GM10847 (cell line): Measurements from ENCODE around the gene CHST6.

ENCODE experiments used
- POLR2A ChIP-seq: IDR thresholded peaks from 2 replicates; pipeline ENCODE4 v1.6.1; 2011; ENCODE audit not compliant: insufficient read length; ENCODE audit errors: extremely low read depth

CHST6 gene

DNA sequence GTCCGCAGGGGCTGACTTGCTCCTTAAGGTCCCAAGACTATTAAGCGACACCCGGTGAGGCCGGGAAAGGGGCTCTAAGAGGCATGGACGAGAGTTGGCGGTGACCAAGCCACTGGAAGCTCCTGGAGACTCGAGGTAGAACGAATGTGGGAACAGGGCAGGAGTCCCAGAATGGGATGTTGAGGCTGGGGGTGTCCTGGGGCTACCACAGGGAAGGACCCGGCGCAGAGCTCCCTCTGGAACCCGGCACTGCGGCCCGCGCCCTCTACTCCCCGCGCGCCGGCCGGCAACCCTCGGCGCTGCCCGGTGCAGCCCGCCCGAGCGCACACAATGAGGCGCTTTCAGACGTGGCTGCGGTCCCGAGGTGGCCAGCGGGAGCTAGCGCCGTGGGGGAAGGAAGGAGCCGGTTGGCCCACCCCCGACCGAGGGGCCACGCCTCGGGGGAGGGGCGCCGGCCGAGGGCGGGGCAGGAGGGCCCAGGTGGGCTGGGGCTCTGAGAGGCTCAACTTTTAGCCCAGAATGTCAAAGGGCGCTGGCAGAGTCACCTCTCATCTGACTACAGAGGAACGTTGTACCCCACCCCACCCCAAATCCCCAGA lies at the start of gene CHST6:
CHST6 (minus strand) TSS at position 366 of the 599 bp plus-strand sequence. CDS start 15,613 bp downstream, outside the sequence.
- TF ChIP-seq POLR2A: no peak

DNA sequence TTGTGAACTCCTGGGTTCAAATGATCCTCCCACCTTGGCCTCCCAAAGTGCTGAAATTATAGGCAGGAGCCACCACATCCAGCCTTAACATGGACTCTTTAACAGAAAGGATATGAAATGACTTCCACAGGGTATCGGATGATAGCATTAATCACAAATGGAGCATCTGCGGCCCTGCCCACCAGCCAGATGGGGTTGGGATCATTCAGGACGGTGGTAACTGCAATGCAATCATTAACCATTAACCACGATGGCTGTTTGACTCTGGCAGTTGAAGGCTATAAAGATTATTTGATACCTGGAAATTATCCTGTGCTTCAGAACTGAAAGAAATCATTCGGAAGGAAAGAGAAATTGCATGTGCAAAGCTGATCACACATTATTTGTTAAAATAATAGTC lies 46.0 kb upstream of the CHST6 start:
- TF ChIP-seq POLR2A: no peak

DNA sequence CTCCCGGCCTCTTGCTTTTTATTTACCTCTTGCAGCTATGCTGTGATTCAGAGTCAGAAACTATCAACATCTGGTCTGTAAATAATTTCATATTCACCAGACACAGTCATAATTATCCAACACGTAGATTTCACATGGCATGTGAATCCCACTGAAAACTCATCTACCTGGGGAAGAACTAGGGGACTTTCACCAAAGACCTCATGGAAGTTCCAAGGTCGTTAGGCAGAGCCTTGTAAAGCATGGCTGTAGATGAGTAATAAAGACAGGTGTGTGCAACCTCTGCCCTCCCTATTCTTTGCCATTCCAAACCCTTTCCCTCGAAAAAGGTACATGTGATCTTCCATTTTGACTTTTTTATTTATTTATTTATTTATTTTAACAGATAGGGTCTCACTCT lies 42.5 kb upstream of the CHST6 start:
- no peak for TF ChIP-seq POLR2A

DNA sequence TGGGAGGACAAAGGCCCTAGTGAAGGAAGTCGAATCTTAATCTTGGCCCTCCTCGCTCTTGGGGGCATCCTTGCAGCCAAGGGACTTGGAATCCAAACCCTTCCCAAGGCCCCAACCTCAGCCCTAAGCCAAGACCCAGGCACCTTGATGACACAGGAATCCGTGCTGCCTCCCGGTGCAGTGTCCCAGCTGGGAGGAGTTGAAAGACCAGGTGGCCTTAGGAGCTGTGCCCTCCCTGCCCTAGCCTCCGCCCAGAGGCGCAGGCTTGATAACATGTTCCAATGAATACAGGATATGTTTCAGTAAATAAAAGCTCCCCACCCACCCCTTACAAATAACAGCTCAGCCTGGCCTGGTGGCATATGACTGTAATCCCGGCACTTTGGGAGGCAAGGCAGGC lies 40.7 kb upstream of the CHST6 start, which contains the start of gene CHST5:
CHST5 (minus strand) TSS at position 208 of the 400 bp plus-strand sequence. CDS start 5,724 bp downstream, outside the sequence.
- TF ChIP-seq POLR2A: no peak

DNA sequence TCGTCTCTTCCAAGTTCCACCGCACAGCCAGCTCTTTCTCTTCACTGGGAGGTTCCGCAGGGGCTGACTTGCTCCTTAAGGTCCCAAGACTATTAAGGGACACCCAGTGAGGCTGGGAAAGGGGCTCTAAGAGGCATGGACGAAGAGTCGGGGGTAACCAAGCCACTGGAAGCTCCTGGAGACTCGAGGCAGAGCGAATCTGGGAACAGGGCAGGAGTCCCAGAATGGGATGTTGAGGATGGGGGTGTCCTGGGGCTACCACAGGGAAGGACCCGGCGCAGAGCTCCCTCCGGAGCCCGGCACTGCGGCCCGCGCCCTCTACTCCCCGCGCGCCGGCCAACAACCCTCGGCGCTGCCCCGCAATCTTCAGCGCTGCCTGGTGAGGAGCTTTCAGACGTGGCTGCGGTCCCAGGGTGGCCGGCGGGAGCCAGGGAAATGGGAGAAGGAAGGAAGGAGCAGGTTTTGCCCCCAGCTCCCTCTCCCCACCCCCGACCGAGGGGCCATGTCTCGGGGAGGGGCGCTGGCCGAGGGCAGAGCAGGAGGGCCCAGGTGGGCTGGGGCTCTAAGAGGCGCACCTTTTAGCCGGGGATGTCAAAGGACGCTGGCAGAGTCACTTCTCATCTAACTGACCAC lies 40.1 kb upstream of the CHST6 start:
- TF ChIP-seq POLR2A: no peak

DNA sequence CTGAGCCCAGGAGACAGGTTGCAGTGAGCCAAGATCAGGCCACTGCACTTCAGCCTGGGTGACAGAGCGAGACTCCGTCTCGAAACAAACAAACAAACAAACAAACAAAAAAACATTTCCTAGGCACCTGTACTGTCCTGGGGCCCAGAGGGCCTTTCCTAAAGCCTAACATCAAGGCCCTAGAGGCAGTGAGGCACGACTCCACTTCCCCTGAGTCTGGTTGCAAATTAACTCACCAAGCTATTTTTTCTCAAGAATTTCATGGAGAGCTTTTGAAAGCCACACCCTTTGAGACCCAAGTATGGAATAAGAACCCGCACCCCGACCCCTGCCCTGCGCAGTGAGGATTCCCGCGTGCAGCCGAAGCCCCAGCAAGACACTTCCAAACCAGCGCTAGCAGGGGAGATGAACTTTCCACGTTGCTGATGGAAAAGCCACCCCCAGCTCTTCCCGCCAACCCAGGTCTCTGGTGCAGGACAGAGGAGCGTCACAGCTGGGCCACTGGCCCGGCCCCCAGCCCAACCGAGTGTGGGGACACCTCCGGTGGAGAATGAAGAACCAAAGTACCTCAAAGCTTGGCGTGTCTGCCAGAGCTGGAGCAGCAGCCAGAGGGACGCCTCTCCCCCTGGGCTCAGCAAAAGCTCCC lies 39.4 kb upstream of the CHST6 start:
- no peak for TF ChIP-seq POLR2A

DNA sequence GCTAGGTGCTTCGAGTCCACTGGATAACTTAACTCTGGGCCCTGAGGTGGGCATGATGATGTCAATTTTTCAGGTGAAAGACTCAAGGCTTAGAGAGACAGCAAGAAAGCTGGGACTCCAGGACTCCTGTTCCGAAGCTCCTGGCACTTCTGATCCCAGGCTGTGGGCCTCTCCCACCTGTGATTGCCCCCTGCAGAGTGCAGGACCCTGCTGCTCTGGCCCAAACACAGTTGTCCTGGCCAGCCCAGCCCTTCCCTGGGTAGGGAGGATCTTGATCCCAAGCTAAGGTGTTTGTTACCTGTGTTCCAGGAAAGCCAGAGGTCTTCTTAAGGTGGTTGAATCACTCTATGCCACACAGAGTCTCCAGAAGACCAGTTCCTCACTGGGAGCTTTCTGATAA lies 37.5 kb upstream of the CHST6 start:
- no peak for TF ChIP-seq POLR2A

DNA sequence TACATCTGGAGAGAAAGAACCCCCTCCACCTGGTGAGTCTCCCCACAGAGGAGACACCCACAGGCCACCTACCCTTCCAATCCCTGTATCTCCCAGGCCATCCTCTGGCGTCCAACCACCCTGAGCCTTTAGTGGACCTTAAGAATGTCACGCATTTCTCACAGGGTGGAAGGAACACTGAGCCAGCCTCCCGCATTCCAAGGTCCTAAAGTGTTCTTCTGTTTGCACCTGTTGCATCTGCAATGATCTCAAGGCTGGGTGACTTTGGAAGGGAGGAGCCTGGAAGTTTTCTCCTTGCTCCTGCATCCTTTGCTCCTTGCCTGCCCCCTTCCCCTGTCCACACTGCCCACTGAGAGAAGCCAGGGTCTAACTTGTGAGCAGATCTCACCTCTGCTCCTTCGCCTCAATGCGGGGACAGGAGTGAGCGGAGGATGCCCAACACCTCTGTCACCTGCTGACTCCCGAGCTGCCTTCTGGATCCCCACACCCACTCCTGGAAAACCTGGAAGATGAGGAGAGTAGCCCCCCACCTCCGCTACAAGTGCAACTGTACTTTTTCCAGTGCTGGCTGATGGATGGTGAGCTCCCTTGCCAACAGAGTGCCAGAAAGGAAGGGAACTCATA lies 37.0 kb upstream of the CHST6 start:
- TF ChIP-seq POLR2A: no peak

DNA sequence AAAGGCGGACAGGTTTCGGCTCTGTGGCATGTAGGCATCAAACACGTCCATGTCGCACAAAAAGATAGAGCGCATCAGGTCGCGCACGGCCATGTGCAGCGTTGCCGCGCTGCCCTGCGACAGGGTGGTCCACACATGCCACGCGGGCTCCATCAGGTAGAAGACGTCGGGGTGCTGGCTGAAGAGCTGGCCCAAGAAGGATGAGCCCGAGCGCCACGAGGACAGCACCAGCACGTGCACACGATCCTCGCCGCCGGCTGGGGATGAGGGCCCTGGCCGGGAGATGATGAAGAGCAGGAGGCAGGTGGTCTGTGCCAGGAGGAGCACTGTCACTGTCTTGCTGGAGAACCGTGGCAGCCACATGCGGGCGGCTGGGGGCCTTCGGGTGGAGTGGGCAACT lies 34.7 kb upstream of the CHST6 start:
- TF ChIP-seq POLR2A: no peak

DNA sequence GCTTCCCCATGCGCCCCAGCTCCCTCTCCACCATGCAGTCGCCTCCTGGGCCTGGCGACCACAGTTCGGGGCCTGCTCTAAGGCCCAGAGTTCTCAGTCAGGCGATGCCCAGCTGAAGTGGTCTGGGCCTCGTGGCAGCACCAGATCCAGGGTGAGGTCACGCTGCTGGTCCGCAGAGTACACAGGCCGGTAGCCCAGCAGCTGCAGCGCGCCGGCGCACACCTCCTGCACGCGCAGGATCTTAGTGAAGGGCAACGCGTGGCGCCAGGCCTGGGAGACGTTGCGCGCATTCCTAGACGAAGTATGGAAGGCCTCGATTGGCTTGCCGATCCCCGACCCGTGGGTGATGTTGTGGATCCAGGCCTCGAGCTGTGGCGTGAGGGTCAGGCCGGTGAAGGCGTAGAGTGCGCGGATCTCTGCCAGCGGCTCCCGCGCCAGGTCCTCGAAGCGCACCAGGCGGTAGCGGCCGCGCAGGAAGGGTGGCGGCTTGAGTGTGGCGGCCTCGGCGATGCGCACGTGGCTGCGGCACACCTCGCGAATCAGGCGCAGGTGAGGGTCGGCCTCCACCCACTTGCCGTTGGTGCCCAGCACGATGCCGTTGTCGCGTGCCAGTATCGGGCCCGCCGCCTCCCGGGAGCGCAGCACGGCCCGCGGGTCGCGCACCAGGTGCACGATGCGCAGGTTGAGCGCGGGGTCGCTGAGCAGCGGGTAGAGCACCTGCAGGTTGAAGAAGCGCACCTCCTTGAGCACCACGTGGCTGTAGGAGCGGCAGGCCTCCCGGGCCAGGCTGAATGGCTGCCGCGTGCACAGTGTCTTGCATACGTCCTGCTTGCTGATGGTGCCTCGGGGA lies 34.0 kb upstream of the CHST6 start:
- no peak for TF ChIP-seq POLR2A

DNA sequence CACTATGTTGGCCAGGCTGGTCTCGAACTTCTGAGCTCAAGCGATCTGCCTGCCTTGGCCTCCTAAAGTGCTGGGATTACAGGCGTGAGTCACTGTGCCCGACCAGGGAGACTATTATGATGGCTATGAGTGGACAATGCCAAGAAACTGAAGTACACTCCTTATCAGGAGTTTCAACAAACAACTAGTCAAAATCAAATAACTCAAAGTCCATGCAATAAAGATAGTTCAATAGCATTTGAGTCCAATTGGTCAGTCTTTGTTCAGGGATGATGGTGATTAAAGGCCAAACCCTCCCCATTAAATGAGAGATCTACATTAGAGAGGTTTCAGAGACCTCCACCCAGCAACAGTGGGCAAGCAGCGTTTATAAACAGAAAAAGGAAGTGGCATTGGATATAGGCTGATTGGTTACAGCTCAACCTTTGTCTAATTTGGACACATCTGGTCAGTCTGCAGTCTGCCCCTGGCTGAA lies 32.6 kb upstream of the CHST6 start:
- TF ChIP-seq POLR2A: no peak

DNA sequence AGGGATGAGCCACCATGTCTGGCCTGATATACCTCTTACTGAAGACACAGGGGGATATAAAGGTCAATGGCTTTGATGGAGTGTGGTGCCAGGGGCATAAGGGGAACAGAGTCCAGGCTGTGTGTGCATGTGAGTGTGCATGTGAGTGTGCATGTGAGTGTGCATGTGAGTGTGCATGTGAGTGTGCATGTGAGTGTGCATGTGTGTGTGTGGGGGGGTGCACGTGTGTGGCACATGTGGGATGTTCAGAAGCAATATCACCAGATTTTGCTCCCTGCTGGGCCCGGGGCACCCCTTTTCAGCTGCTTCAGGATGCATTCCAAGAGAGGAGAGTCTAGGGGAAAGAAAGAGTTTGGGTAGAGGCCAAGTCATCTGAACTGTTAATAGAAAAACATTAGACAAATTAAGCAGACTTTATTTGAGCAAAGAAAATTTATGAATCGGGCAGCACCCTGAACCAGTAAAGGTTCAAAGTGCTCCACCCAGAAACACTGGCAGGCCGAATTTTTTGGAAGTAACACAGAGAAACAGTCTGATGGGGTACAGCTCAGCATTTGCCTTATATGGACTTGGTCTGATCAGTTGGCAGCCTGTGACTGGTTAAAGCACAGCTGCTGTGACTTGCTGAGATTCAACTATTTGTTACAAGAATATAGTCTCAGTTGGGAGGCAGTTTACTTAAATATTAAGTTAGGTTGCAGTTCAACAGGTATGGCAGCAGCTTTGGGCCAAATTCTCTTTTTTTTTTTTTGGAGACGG lies 31.0 kb upstream of the CHST6 start:
- no peak for TF ChIP-seq POLR2A

DNA sequence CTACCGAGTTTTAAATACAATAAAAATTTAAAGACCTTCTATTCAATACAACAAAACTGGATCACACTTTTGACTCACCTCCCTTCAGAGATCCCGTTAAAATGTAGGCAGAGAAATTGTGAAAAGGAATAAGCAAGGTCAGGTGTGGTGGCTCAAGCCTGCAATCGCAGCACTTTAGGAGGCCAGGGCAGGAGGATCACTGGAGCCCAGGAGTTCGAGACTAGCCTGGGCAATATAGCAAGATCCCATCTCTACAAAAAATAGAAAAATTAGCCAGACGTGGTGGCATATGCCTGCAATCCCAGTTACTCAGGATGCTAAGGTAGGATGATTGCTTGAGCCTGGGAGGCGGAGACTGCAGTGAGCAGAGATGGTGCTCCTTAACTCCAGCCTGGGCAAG lies 23.9 kb upstream of the CHST6 start:
- no peak for TF ChIP-seq POLR2A

DNA sequence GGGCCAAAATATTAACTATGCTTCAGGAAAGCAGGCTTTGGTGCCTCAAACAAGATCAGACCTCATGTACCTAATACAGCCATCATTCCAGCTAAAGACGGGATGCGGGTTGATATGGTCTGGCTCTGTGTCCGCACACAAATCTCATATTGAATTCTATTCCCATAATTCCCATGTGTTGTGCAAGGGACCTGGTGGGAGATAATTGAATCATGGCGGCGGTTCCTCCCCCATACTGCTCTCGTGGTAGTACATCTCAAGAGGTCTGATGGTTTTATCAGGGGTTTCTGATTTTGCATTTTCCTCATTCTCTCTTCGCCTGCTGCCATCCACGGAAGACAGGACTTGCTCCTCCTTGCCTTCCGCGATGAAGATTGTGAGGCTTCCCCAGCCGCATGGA lies 19.1 kb upstream of the CHST6 start:
- TF ChIP-seq POLR2A: no peak
